Measurements from ENCODE around the gene SEC16A.

The SEC16A gene

GRCh38 chr9:136438548-136439480 lies 44.0 kb downstream of the SEC16A start:
- Mint-ChIP-seq H3K36me3 (ENCODE audit: insufficient read depth) (peaks cover 26% of the 10 kb centered on the region), H3K27me3 (no peaks in the 10 kb centered on the region), H3K9me3 (no peaks in the 10 kb centered on the region), H3K4me3 (peak overlapping the region; percentile 85), H3K27ac (ENCODE audit: low read depth) (peak overlapping the region; percentile 76), H3K4me1 (peaks cover 27% of the 10 kb centered on the region)
- ATAC-seq (replicated peaks; ENCODE audit: extremely low read depth, poor library complexity, severe bottlenecking) (peak; percentile 80), DNase-seq (ENCODE audit: low spot score in 2 of 2) (peak; percentile 26 to 32)

GRCh38 chr9:136437839-136438547 lies 44.8 kb downstream of the SEC16A start:
- Mint-ChIP-seq H3K4me3 (peak overlapping the region; percentile 85), H3K36me3 (ENCODE audit: insufficient read depth) (peaks cover 24% of the 10 kb centered on the region), H3K27me3 (no peaks in the 10 kb centered on the region), H3K9me3 (no peaks in the 10 kb centered on the region), H3K4me1 (peaks cover 27% of the 10 kb centered on the region), H3K27ac (ENCODE audit: low read depth) (peak overlapping the region; percentile 76)
- peak; percentile 8 for ATAC-seq (replicated peaks; ENCODE audit: extremely low read depth, poor library complexity, severe bottlenecking)
- DNase-seq (ENCODE audit: low spot score in 2 of 2) = no peak

GRCh38 chr9:136437430-136437829 lies 45.4 kb downstream of the SEC16A start:
- no peaks in the 10 kb centered on the region for H3K9me3 Mint-ChIP-seq
- peak overlapping the region; percentile 85 for H3K4me3 Mint-ChIP-seq
- H3K27ac Mint-ChIP-seq (ENCODE audit: low read depth) = peak overlapping the region; percentile 76
- DNase-seq (ENCODE audit: low spot score in 2 of 2) = no peak
- peaks cover 23% of the 10 kb centered on the region for H3K36me3 Mint-ChIP-seq (ENCODE audit: insufficient read depth)
- H3K27me3 Mint-ChIP-seq = no peaks in the 10 kb centered on the region
- ATAC-seq (replicated peaks; ENCODE audit: extremely low read depth, poor library complexity, severe bottlenecking) = no peak
- peaks cover 27% of the 10 kb centered on the region for H3K4me1 Mint-ChIP-seq

- Mint-ChIP-seq H3K27ac (ENCODE audit: low read depth) (no peak overlapping the region), H3K27me3 (no peaks in the 10 kb centered on the region), H3K36me3 (ENCODE audit: insufficient read depth) (peaks cover 16% of the 10 kb centered on the region), H3K4me1 (peaks cover 27% of the 10 kb centered on the region), H3K4me3 (peak overlapping the region; percentile 85), H3K9me3 (no peaks in the 10 kb centered on the region)
- ATAC-seq (replicated peaks; ENCODE audit: extremely low read depth, poor library complexity, severe bottlenecking) (no peak), DNase-seq (ENCODE audit: low spot score in 2 of 2) (no peak)
Observed at GRCh38 chr9:136436055-136436634, 46.7 kb downstream of the SEC16A start.

- peaks cover 27% of the 10 kb centered on the region for H3K4me1 Mint-ChIP-seq
- DNase-seq (ENCODE audit: low spot score in 2 of 2) (no peak), ATAC-seq (replicated peaks; ENCODE audit: extremely low read depth, poor library complexity, severe bottlenecking) (no peak)
- H3K4me3 Mint-ChIP-seq = no peak overlapping the region
- H3K9me3 Mint-ChIP-seq = no peaks in the 10 kb centered on the region
- no peak overlapping the region for H3K27ac Mint-ChIP-seq (ENCODE audit: low read depth)
- peaks cover 15% of the 10 kb centered on the region for H3K36me3 Mint-ChIP-seq (ENCODE audit: insufficient read depth)
- no peaks in the 10 kb centered on the region for H3K27me3 Mint-ChIP-seq
Observed at GRCh38 chr9:136434580-136435169, 48.2 kb downstream of the SEC16A start.

- Mint-ChIP-seq H3K27me3 (no peaks in the 10 kb centered on the region), H3K36me3 (ENCODE audit: insufficient read depth) (peaks cover 15% of the 10 kb centered on the region), H3K9me3 (no peaks in the 10 kb centered on the region), H3K27ac (ENCODE audit: low read depth) (no peak overlapping the region), H3K4me3 (no peak overlapping the region), H3K4me1 (peaks cover 27% of the 10 kb centered on the region)
- ATAC-seq (replicated peaks; ENCODE audit: extremely low read depth, poor library complexity, severe bottlenecking) (no peak), DNase-seq (ENCODE audit: low spot score in 2 of 2) (no peak)
Observed at GRCh38 chr9:136433849-136434579, 48.8 kb downstream of the SEC16A start.

- DNase-seq (ENCODE audit: low spot score in 2 of 2) (no peak), ATAC-seq (replicated peaks; ENCODE audit: extremely low read depth, poor library complexity, severe bottlenecking) (no peak)
- Mint-ChIP-seq H3K4me1 (peaks cover 24% of the 10 kb centered on the region), H3K27ac (ENCODE audit: low read depth) (no peak overlapping the region), H3K36me3 (ENCODE audit: insufficient read depth) (peaks cover 17% of the 10 kb centered on the region), H3K27me3 (no peaks in the 10 kb centered on the region), H3K9me3 (no peaks in the 10 kb centered on the region), H3K4me3 (no peak overlapping the region)
Observed at GRCh38 chr9:136433043-136433715, 49.7 kb downstream of the SEC16A start.

- no peak for DNase-seq (ENCODE audit: low spot score in 2 of 2)
- Mint-ChIP-seq H3K9me3 (no peaks in the 10 kb centered on the region), H3K4me3 (no peak overlapping the region), H3K36me3 (ENCODE audit: insufficient read depth) (peaks cover 18% of the 10 kb centered on the region), H3K27me3 (no peaks in the 10 kb centered on the region), H3K4me1 (peaks cover 20% of the 10 kb centered on the region), H3K27ac (ENCODE audit: low read depth) (no peak overlapping the region)
- ATAC-seq (replicated peaks; ENCODE audit: extremely low read depth, poor library complexity, severe bottlenecking) = no peak
Observed at GRCh38 chr9:136432591-136432990, 50.2 kb downstream of the SEC16A start.

GRCh38 chr9:136431782-136432350 lies 51.0 kb downstream of the SEC16A start:
- ATAC-seq (replicated peaks; ENCODE audit: extremely low read depth, poor library complexity, severe bottlenecking) (no peak), DNase-seq (ENCODE audit: low spot score in 2 of 2) (no peak)
- H3K4me1 Mint-ChIP-seq = peaks cover 13% of the 10 kb centered on the region
- H3K27ac Mint-ChIP-seq (ENCODE audit: low read depth) = no peak overlapping the region
- no peaks in the 10 kb centered on the region for H3K9me3 Mint-ChIP-seq
- no peaks in the 10 kb centered on the region for H3K27me3 Mint-ChIP-seq
- H3K36me3 Mint-ChIP-seq (ENCODE audit: insufficient read depth) = peaks cover 18% of the 10 kb centered on the region
- no peak overlapping the region for H3K4me3 Mint-ChIP-seq

GRCh38 chr9:136430588-136431234 lies 52.1 kb downstream of the SEC16A start:
- Mint-ChIP-seq H3K4me3 (no peak overlapping the region), H3K9me3 (no peaks in the 10 kb centered on the region), H3K27ac (ENCODE audit: low read depth) (peak overlapping the region; percentile 41), H3K27me3 (no peaks in the 10 kb centered on the region), H3K36me3 (ENCODE audit: insufficient read depth) (peaks cover 18% of the 10 kb centered on the region), H3K4me1 (peaks cover 1% of the 10 kb centered on the region)
- no peak for DNase-seq (ENCODE audit: low spot score in 2 of 2)
- ATAC-seq (replicated peaks; ENCODE audit: extremely low read depth, poor library complexity, severe bottlenecking) = no peak
